Cardiac muscle cell (in vitro differentiated cells and primary cell): Measurements from ENCODE around the gene VPS18. TPM values are rescaled to one million over a fixed set of nuclear protein-coding genes. Genes with fewer than 3 reads are reported as not detected.

ENCODE experiments used
- DNase-seq, 2 donors: peaks; one replicate each; pipeline versions ENCODE4 v3.0.0 to v3.0.0-alpha.2; 2010 to 2017; ENCODE audit warnings: low read depth in 1 of 2, low spot score in 1 of 2
- H3K27ac ChIP-seq: fragments of 200-600 bp; sonication (generic); 2 replicates; pipeline ENCODE4 v1.5.1; 2016
- H3K27me3 ChIP-seq: fragments of 200-600 bp; sonication (generic); 2 replicates; pipeline ENCODE4 v1.6.0; 2016; ENCODE audit warnings: control low read depth
- H3K36me3 ChIP-seq: fragments of 200-600 bp; sonication (generic); 2 replicates; pipeline ENCODE4 v1.5.1; 2016; ENCODE audit warnings: control low read depth
- H3K4me1 ChIP-seq: fragments of 200-600 bp; sonication (generic); 2 replicates; pipeline ENCODE4 v1.8.1; 2017; ENCODE audit warnings: low read depth, mild to moderate bottlenecking, mixed run types
- H3K4me3 ChIP-seq: fragments of 200-600 bp; sonication (generic); 2 replicates; pipeline ENCODE4 v1.5.1; 2016; ENCODE audit warnings: mild to moderate bottlenecking
- H3K9me3 ChIP-seq: fragments of 200-600 bp; sonication (generic); 2 replicates; pipeline ENCODE4 v1.5.1; 2017; ENCODE audit warnings: low read depth, mild to moderate bottlenecking, control low read depth
- polyA plus RNA-seq: library from polyadenylated mRNA; unstranded; fragments of >200 nt; fragmentation: Nextera tagmentation; extraction: Ambion mirVana; gene quantifications from 2 replicates; pipeline ENCODE4 v1.2.1, GENCODE V29; 2016
- total RNA-seq: library from RNA; depleted of rRNA; stranded (reverse); fragments of >200 nt; gene quantifications from 2 replicates; pipeline ENCODE4 v1.2.3, GENCODE V29; 2016
- TF ChIP-seq, protein P1 (sequence below): IDR thresholded peaks from 2 replicates; pipeline ENCODE4 v1.5.1; 2012; ENCODE audit warnings: low read depth, mild to moderate bottlenecking, low read length

VPS18 gene
- total and polyA plus RNA-seq, 2 experiments from 2014 or later = 28.7 to 34.1 TPM

DNA sequence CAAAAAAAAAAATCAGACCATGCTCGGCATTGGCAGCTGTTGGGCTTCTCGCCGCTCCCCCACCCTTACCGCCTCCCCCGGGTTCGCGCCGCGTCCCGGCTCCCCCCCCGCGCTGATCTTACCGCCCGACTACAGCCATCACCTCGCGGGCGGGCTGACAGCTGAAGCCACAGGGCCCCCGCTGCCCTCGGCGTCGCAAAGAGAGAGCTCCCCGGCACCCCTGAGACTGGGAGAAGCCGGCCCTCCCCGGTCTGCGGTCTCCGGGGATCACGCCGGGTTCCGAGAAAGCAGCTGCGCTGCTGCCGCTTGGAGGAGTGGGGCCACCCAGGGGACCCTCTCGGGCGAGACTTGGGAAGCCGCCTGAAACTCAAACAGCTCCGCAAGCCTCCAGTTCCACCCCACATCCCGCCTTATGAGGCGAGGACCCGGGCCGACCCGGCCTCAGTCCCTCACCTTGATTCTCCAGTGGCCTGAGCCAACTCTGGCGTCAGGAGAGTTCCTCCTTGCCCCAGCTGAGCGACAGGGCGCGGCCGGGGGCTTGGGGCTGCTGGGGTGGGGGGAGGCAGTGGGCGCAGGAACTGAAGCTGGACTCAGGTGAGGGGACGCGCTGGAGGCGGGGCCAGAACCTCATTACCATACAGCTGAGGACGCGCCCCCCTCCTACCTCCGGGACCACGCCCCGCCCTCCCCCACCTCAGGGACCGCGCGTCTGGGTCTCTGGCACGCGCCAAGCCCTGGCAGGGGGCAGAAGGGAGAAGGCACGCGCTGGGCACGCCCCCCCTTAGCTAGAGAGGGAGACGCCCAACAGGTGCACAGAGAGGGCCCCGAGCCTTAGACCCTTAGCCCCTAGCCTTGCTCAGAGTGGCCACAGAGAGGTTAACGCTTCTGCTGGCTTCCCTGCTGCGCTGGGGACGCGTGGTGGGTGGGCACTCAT is 33.9 kb downstream of the VPS18 start:
- no peak for DNase-seq
- TF ChIP-seq, protein P1, sequence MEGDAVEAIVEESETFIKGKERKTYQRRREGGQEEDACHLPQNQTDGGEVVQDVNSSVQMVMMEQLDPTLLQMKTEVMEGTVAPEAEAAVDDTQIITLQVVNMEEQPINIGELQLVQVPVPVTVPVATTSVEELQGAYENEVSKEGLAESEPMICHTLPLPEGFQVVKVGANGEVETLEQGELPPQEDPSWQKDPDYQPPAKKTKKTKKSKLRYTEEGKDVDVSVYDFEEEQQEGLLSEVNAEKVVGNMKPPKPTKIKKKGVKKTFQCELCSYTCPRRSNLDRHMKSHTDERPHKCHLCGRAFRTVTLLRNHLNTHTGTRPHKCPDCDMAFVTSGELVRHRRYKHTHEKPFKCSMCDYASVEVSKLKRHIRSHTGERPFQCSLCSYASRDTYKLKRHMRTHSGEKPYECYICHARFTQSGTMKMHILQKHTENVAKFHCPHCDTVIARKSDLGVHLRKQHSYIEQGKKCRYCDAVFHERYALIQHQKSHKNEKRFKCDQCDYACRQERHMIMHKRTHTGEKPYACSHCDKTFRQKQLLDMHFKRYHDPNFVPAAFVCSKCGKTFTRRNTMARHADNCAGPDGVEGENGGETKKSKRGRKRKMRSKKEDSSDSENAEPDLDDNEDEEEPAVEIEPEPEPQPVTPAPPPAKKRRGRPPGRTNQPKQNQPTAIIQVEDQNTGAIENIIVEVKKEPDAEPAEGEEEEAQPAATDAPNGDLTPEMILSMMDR = no peak
- peaks cover 11% of the 10 kb centered on the region for H3K4me1 ChIP-seq
- peak overlapping the region; percentile 41 for H3K4me3 ChIP-seq
- H3K36me3 ChIP-seq = no peaks in the 10 kb centered on the region
- no peaks in the 10 kb centered on the region for H3K9me3 ChIP-seq
- no peak overlapping the region for H3K27ac ChIP-seq
- H3K27me3 ChIP-seq = peaks cover 100% of the 10 kb centered on the region

DNA sequence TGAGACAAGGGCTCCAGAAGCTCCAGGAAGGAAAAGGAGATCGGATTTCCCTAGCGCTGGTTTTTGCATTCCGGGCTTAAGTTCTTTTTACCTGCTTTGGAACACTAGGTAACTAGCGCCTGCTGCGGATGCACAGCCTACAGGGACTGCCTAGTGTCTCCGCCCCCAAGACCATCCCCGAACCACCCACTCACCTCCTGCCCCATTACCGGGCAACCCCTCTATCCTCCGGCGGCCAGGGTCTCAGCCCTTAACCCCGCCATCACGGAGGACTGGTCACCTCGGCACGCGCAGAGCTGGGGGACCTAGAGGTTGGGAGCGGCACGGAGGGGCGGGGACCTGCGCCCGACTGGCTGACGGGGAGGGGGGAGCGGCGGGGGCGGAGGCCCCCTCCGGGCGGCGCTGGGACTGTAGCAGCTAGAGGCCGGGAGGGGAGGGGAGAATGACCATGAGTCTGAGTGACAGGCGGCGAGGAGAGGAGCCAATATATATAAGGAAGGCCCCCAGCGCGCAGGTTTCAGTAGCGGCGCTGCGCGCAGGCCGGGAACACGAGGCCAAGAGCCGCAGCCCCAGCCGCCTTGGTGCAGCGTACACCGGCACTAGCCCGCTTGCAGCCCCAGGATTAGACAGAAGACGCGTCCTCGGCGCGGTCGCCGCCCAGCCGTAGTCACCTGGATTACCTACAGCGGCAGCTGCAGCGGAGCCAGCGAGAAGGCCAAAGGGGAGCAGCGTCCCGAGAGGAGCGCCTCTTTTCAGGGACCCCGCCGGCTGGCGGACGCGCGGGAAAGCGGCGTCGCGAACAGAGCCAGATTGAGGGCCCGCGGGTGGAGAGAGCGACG is 34.8 kb downstream of the VPS18 start, which contains the start of gene DLL4:
TSS of gene DLL4 (plus strand) at position 520 of the 839 bp plus-strand sequence. CDS start 329 bp downstream, outside the sequence.
- Histone ChIP-seq H3K27ac (no peak within 1 kb of the TSS), H3K9me3 (no peaks in the 10 kb centered on the region), H3K27me3 (peaks cover 96% of the 10 kb centered on the region), H3K4me1 (peaks cover 11% of the 10 kb centered on the region), H3K36me3 (no peaks in the 10 kb centered on the region), H3K4me3 (peak within 1 kb of the TSS; percentile 41)
- DNase-seq = peak; percentile 50 to 69
- TF ChIP-seq, protein P1 = no peak

DNA sequence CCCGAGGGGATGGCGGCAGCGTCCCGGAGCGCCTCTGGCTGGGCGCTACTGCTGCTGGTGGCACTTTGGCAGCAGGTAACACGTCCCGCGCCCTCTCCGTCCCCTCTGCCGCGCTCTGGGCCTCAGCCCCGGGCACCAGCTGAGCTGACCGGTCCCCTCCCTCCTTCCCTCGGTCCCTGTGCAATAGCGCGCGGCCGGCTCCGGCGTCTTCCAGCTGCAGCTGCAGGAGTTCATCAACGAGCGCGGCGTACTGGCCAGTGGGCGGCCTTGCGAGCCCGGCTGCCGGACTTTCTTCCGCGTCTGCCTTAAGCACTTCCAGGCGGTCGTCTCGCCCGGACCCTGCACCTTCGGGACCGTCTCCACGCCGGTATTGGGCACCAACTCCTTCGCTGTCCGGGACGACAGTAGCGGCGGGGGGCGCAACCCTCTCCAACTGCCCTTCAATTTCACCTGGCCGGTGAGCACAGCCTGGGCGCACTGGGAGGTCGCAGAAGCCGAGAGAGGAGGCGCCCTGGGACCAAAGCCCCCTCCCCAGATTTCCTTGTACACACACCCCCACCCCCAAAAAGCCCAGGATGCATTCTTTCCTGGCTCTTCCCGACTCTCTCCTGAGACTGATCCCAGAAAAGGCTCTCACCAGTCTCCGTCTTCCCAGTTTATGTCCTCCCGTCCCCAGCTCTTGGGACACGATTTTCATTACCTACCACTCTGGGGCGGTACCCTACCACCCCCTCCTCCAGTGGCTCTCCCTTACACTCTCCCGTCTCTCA is 35.6 kb downstream of the VPS18 start:
- no peaks in the 10 kb centered on the region for H3K36me3 ChIP-seq
- peaks cover 11% of the 10 kb centered on the region for H3K4me1 ChIP-seq
- TF ChIP-seq, protein P1 = no peak
- DNase-seq = peak; percentile 74 to 77
- H3K4me3 ChIP-seq = peak overlapping the region; percentile 41
- no peaks in the 10 kb centered on the region for H3K9me3 ChIP-seq
- H3K27me3 ChIP-seq = peaks cover 95% of the 10 kb centered on the region
- no peak overlapping the region for H3K27ac ChIP-seq

DNA sequence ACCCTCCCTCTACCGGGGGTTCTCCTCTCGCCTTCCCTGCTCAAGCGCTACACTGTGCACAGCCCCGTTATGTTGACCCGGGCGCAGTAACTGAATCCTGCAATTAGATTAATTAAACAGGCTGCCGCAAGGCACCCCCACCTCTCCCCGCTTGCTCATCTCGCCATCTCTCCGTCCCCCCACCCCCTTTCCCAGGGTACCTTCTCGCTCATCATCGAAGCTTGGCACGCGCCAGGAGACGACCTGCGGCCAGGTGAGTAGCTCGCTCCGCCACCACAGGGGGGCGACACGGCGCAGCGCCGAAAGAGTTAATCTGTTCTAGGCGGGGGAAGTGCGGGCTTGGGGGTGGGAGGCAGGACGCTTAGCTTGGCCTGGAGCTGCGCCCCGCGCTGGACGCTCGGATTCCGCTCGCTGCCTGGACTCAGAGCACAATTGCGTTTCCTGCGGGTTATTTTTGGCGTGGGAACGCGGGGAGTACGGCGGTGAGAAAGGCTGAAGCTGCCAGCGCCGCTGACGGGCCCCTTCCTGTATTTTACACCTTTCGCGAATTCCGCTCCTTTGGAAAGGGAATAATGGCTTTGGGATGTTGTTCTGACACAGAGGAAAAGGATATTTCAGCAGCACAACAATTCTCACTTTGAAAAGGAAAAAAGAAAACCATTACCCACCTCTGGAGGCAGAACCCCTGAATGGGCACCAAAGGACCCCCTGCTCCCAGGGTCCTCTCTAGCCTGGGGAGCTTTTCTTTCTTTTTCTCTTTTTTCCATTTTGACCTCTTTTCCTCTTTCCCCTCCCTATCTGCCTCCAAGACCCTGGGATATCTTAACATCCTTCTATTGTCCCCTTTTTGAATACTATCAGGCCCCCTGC is 36.4 kb downstream of the VPS18 start:
- no peaks in the 10 kb centered on the region for H3K9me3 ChIP-seq
- no peak overlapping the region for H3K27ac ChIP-seq
- TF ChIP-seq, protein P1 = peak; percentile 61
- peaks cover 95% of the 10 kb centered on the region for H3K27me3 ChIP-seq
- peak overlapping the region; percentile 41 for H3K4me3 ChIP-seq
- H3K36me3 ChIP-seq = no peaks in the 10 kb centered on the region
- peak; percentile 47 to 77 for DNase-seq
- peaks cover 11% of the 10 kb centered on the region for H3K4me1 ChIP-seq
